GM12892 (cell line): ENCODE results near the gene DOCK8.
"Not testable (repeated sequence)": the region's sequence is repeated elsewhere in the genome, so short reads cannot be mapped to it uniquely, and the experiment has no call there.

Experiments used
- DNase-seq: peaks from one replicate; pipeline ENCODE4 v3.0.0; 2011; ENCODE audit not compliant: insufficient read length
- FAIRE-seq: peaks from 2 replicates; lab custom pipeline; 2011; peaks lifted over from hg19 to GRCh38; lab: Jason Lieb, UNC
- POLR2A ChIP-seq: IDR thresholded peaks from 2 replicates; pipeline ENCODE4 v1.6.1; 2011; ENCODE audit warnings: low read depth, low read length, control low read depth
- POLR2AphosphoS5 ChIP-seq: IDR thresholded peaks from 2 replicates; pipeline ENCODE4 v1.6.1; 2011; ENCODE audit warnings: low read depth, low read length, control low read depth
- TAF1 ChIP-seq: IDR thresholded peaks from 2 replicates; pipeline ENCODE4 v1.6.1; 2011; ENCODE audit warnings: low read depth, mild to moderate bottlenecking, control low read depth, low read length, borderline replicate concordance

Gene DOCK8

DNA sequence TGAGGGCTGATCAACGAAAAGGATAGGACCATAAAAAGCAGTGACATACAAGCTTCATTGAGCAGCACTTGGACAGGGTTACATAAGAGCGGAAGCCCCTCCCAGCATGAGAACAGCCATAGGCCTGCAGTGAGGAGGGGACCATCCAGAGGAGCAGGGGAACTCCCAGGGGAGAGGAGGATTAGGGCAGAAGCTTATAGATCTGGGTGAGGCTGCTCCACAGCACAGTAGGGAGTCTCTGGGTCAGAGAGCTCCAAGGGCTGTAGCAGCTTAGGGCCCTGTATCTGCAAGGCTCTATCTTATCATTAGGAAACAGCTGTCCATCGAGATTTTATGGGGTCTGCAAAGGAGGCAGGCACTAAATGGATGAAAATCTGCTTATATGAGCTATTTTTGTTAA lies 186.6 kb downstream of the DOCK8 start:
- TF ChIP-seq TAF1 (no peak), POLR2AphosphoS5 (no peak), POLR2A (no peak)
- FAIRE-seq (no peak), DNase-seq (no peak)

DNA sequence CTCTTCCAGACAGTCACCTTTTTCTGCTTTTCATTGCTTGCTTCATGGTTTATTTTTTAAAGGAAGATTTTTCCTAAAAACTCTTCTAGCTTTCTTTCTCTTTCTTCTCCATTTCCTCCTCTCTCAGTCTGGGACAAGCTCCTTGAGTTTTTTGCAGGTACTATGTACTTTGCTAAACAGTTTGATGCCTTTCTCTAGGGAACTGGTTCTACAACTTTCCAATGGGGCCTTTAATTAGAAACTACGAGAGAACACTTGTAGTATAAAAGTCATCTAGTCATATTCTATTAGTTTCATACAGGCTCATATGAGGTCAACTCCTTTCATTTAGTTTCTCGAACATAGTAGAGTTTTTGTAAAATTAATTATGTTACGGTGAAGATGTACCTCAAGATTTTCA lies 189.6 kb downstream of the DOCK8 start:
- FAIRE-seq (no peak), DNase-seq (no peak)
- TF ChIP-seq POLR2AphosphoS5 (no peak), TAF1 (no peak), POLR2A (no peak)

DNA sequence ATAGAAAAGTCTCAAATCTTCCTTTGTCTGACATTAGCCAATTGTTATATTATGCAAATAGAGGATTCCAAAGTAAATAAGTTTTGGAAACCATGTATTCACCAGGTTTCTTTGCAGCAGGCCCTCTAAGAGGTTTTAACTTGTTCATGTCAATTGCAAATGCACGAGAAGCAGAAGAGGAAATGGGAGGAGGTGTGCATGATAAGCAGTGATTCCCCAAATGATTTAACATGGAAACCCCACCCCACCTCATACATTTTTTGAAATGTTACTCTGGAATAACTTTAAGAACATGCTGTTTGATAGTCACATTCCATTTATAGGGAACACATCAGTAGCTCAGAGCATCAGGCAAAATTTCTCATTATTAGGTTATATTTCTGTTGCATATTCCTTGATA lies 190.7 kb downstream of the DOCK8 start:
- DNase-seq (no peak), FAIRE-seq (no peak)
- no peak for TF ChIP-seq POLR2AphosphoS5

DNA sequence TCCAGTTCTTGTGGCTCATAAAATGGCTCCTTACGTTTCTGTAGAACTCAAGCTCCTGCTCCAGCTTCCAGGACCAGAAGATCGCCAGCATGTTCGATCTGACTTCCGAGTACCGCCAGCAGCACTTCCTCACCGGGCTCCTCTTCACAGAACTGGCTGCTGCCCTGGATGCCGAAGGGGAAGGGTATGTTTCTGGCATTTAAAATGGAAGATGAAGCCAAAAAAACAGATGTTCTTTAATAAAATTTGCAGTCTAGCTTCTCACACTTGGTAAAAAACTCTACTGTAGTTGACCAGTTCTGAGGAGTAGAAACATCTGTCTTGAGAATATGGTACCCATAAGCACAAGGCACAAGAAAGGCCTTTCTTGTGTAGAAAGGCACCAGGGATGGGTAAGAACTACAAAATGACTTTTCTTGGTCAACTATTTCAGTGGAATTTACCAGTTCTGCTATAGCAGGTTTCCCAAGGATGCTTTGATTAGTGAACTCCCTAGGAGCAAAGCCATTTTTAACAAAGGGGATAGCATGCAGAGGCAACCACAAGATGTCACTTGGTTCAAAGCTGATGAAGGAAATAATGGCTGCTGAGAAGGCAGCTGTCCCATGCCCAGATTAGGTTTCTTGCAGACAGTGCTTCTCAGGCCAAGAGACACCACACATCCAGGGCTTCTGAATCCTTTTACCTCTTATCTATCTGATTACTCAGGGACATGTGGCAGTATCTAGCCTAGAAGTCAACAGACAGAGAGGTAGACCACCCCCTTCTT lies 192.4 kb downstream of the DOCK8 start:
- no peak for DNase-seq
- TF ChIP-seq POLR2AphosphoS5 (no peak), POLR2A (no peak), TAF1 (no peak)
- FAIRE-seq: no peak

DNA sequence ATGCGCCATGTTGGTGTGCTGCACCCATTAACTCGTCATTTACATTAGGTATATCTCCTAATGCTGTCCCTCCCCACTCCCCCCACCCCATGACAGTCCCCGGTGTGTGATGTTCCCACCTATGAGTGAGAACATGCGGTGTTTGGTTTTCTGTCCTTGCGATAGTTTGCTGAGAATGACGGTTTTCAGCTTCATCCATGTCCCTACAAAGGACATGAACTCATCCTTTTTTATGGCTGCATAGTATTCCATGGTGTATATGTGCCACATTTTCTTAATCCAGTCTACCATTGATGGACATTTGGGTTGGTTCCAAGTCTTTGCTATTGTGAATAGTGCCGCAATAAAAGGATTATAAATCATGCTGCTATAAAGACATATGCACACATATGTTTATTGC lies 195.0 kb downstream of the DOCK8 start:
- not testable (repeated sequence) for DNase-seq, FAIRE-seq

DNA sequence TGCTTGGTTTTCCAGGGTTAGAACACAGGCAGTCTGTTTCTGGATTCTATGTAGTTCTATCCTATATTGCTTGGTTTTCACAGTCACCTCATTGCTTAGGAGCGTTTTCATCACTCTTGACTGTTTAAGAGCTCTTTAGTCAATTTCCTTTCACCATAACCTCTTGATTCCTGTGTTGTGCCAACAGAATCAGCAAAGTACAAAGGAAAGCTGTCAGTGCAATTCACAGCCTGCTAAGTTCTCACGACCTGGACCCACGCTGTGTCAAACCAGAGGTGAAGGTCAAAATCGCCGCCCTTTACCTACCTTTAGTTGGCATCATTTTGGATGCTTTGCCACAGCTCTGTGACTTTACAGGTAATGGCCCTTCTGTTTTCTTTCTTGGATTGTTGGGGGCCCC lies 199.9 kb downstream of the DOCK8 start:
- TF ChIP-seq POLR2A (no peak), POLR2AphosphoS5 (no peak), TAF1 (no peak)
- FAIRE-seq: no peak

DNA sequence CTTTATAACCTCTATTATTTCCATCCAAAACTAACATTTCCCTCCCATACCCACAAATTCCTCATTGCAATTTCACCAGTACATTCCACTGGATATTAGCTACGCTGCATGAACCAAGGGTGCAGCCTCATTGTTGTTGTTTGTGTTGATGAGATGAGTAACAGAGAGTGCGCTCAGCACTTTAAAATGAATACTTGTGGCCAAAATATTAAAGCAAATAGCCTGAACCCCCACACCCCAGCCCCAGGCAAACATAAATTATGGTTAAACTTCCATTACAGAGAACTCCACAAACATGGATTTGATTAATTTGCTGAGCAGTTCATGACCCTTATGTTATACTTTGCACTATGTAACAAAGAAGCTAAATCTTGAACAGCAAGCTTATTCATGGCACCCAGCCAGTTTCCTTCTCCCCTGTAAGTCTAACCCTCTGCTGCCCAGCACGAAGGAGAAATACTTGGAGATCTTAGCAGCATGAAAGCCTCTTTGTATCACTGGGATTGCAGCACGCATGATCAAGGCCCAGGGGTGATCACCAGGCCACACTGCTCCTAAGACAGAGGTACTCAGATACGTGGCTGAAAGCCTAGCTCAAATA lies 205.0 kb downstream of the DOCK8 start:
- TF ChIP-seq POLR2A: no peak
- TF ChIP-seq TAF1: no peak
- no peak for TF ChIP-seq POLR2AphosphoS5
- FAIRE-seq: no peak

More for the DNA sequence above, 199.9 kb downstream of the DOCK8 start:
- no peak for DNase-seq

DNA sequence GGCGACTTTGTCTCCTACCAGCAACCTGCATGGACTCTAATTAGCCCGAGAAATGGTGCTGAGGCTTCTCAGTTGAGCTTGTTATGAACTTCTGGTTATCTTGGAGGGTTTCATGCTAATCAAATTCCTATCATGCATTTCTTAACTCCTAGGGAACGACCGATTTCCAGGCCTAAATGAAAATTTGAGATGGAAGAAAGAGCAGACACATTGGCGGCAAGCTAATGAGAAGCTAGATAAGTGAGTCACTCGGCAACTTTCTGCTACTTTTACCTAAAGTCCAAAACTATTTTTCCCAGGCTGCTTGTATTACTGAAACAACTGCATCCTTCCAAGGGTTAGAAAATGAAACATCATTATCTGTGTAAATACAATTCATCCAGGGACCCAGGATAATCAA lies 207.2 kb downstream of the DOCK8 start:
- FAIRE-seq: no peak
- DNase-seq: no peak
- no peak for TF ChIP-seq TAF1

More for the DNA sequence above, 205.0 kb downstream of the DOCK8 start:
- DNase-seq: no peak

DNA sequence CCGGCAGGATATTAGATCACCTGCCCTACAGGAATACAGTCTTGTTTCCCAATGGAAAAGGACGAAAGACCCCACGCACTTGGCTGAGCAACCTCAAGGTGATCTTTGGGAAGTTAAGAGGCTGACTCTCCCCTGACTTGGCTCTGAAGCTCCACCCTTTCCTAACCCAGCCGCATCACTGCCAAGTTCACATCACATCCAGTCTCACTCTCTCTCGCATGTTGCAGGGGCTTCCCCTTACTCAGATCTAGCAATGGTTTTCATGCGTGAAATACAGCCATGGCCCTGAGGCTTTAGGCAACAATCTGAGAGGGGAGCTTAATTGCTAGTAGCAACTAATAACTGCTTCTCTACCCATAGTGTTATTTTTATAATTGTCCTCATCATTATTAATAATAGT lies 211.6 kb downstream of the DOCK8 start:
- no peak for TF ChIP-seq TAF1
- DNase-seq (no peak), FAIRE-seq (no peak)

DNA sequence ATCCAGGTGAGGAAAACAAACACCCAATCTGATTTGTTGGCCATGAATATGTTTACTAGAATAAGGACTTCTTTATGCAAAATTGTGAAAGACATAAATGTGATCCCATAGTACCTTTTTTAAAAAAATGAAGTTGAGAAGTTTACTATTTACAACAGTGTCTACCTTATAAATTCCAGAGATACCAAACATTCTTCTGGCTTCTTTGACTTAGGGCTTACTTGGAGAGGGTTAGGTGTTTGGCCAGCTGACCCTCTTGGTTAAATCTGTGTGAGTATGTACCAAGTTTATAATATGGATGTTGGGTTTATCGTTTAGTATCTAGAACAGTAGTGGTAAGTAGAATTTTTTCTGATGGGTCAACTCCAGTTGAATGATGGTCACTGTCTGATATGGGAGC lies 212.3 kb downstream of the DOCK8 start:
- no peak for FAIRE-seq
- TF ChIP-seq POLR2A (no peak), POLR2AphosphoS5 (no peak), TAF1 (no peak)
- DNase-seq: no peak

DNA sequence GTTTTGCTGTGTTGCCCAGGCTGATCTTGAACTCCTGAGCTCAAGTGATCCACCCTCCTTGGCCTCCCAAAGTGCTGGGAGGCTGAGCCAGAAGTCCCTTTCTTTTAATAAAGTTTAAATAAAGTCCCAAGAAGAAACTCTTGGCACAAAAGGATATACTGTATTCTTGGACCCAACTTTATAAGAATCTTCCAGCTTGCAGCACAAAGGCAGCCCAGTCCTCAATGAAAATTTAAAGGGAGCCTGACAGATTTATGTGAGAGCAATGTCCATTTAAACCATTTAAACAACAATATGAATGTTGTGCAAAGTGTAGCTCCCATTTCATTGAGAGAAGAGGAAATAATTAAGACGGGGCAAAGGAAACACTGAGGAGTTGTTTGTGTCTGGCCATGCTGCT lies 217.0 kb downstream of the DOCK8 start:
- DNase-seq: no peak
- no peak for TF ChIP-seq POLR2A
- TF ChIP-seq TAF1: no peak
- TF ChIP-seq POLR2AphosphoS5: no peak
- FAIRE-seq: no peak

DNA sequence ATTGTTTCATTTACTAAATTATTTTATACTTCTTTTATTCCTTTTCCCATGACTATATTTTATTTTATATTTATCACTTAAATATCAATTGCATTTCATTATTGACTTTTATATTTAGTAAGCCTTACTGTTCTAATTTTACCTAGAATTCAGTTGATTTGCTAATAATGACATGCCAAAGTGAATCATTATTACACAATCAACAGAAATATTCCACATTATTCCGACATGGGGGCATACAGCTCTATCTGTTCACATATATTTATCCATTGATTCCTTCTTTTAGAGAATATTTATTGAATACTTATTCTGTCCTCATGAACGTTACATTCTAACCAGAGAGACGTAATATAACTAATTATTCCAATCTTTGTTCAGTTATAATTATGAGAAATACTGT lies 221.8 kb downstream of the DOCK8 start:
- TF ChIP-seq POLR2AphosphoS5: no peak
- TF ChIP-seq TAF1: no peak
- no peak for TF ChIP-seq POLR2A
- no peak for FAIRE-seq
- no peak for DNase-seq
